H1 (cell line): ENCODE measurements around the gene ZRANB3. TPM values are rescaled to one million over a fixed set of nuclear protein-coding genes. Genes with fewer than 3 reads are reported as not detected.

ENCODE experiments used
- CHD7 ChIP-seq: fragments of 300-600 bp; sonication (generic); IDR thresholded peaks from 2 replicates; pipeline ENCODE4 v1.7.1; 2012; ENCODE audit warnings: low read length, moderate library complexity, mild to moderate bottlenecking, inconsistent platforms; ENCODE audit not compliant: insufficient replicate concordance
- JUND ChIP-seq: IDR thresholded peaks from 2 replicates; pipeline ENCODE4 v1.6.1; 2011; ENCODE audit warnings: mild to moderate bottlenecking, improper control_type of control experiment, low read length
- NRF1 ChIP-seq: IDR thresholded peaks from 2 replicates; pipeline ENCODE4 v1.6.1; 2011; ENCODE audit warnings: mild to moderate bottlenecking, low read depth, low read length, improper control_type of control experiment
- RFX5 ChIP-seq: IDR thresholded peaks from 2 replicates; pipeline ENCODE4 v1.6.1; 2011; ENCODE audit warnings: low read depth, low read length, improper control_type of control experiment, borderline replicate concordance
- polyA plus RNA-seq, 7 experiments: library from polyadenylated mRNA; depleted of rRNA in 3 of 7; stranded (reverse) in 5 of 7; unstranded in 2 of 7; fragments of >200 nt in 5 of 7; fragments of 200-250 nt in 2 of 7; gene quantifications; 1 replicate in 5 of 7; 2 replicates in 1 of 7; 4 replicates in 1 of 7; pipeline versions ENCODE4 v1.2.1 to v1.2.3, GENCODE V29; 2011 to 2013; ENCODE audit warnings: missing spikeins in 2 of 7, mixed read lengths in 2 of 7
- total RNA-seq: library from RNA; stranded (reverse); fragmentation: NEBNext Ultra II Directional; extraction: Animal tissue kit (Norgen Biotek cat#: 25700); gene quantifications from 2 replicates; pipeline ENCODE4 v1.2.1, GENCODE V29; 2021

The ZRANB3 gene
- total and polyA plus RNA-seq, 2 of the 8 experiments (the other 6 are each of a cell fraction or from before 2014, with no cell fraction given), result 4.5 to 19.3 TPM

GRCh38 chr2:135094508-135094907, 436.5 kb downstream of the ZRANB3 start (continued):
- no peak for TF ChIP-seq CHD7
- TF ChIP-seq RFX5, result no peak
- TF ChIP-seq JUND, result no peak
- TF ChIP-seq NRF1, result no peak
